COR-L47 (cell line): ENCODE data around the gene HDGFL2.
A peak's percentile ranks its signal among the peaks of the same experiment; 100 is the strongest.

Experiments
- DNase-seq: peaks from one replicate; lab custom pipeline; 2025; lab: John Stamatoyannopoulos, UW

HDGFL2 gene

DNA sequence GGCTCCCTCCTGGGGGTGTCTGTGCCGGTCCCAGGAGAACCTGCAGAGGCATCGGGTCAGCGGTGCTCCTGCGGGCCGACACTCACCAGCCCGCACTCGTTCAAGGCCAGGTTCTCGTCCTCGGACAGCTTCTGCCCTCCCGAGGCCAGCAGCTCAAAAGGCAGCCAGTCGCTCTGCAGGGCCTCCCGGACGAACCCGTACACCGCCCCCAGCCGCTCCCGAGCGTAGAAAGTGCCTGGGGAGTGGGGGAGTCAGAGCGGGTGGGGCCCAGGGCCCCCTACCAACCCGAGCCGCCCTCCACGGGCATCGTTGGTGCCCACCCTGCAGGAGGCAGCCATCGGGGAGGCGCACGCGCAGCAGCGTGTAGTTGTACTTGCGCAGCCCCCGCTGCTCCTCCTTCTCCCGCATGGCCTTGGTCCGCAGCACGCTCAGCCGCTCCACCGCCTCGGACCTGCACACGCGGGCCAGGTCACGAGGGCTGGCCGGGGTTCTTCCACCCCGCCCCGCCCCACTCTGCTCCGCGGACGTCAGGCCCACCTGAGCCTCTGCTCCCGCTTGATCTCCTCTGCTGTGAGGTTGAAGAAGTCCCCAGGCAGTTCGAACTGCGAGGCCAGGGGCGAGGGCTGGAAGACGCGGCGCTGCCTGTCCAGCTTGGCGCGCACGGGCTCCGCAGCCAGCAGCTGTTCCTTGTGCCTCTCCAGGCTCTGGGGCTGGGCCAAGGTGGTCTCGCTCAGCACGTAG is 26.0 kb upstream of the HDGFL2 start:
- DNase-seq, result no peak

DNA sequence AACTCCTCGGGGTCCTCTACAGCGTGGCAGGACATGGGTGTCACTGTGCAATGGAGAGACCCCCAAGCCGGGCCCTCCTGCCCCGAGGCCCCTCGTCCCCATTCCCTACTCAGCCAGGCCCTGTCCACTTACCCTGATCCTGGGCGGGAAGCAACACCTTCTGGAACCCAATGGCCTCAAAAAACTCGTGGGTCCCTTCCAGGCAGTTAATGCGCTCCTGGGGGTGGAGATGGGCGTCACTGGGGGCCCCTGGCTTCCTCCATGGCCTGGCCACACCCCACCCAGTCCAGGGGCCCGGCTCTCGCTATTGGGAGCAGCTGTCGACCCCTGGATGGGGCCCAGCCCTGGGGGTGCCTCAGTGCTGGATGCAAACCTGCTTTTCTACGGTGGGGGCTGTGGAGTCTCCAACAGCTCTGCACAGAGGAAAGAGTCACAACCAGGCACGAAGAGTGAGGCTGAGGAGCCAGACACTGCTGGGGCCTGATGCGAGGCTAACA is 25.3 kb upstream of the HDGFL2 start:
- DNase-seq, result no peak

DNA sequence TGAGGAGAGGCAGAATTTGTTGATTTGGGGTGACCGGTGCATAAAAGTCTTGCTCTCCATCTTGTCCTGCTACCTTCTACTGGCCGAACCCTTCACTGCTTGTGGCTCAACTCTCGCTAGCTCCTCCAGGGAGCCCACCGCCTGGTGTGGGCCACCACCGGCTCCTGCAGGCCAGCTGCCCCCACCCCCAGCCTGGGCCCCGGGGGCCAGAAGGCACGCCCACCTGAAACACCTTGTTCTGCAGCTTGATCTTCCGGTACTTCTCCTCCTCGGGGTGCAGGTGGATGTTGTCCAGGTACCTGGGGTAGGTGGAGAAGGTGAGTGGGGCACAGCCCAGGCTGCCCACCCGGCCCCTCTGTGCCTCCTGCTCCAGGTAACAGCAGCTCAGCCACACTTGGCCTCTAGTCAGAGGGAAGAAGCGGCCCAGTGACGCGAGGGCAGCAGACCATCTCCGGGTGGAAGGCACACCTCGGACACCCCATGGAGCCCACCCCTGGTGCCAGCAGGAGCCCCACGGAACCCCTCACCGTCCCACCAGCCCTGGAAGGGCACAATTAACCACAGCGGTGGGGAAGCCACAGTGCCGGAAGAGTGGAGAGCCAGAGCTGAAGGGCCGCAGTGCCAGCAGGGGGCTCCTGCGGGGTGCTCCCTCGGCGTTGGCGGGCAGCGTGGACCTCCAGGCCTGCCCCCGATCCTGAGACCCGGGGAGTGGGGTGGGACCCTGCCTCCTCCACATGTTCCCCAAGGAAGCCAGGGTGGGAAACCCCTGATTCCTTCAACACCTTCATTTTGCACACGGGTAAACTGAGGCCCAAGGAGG is 24.6 kb upstream of the HDGFL2 start:
- DNase-seq, result no peak

DNA sequence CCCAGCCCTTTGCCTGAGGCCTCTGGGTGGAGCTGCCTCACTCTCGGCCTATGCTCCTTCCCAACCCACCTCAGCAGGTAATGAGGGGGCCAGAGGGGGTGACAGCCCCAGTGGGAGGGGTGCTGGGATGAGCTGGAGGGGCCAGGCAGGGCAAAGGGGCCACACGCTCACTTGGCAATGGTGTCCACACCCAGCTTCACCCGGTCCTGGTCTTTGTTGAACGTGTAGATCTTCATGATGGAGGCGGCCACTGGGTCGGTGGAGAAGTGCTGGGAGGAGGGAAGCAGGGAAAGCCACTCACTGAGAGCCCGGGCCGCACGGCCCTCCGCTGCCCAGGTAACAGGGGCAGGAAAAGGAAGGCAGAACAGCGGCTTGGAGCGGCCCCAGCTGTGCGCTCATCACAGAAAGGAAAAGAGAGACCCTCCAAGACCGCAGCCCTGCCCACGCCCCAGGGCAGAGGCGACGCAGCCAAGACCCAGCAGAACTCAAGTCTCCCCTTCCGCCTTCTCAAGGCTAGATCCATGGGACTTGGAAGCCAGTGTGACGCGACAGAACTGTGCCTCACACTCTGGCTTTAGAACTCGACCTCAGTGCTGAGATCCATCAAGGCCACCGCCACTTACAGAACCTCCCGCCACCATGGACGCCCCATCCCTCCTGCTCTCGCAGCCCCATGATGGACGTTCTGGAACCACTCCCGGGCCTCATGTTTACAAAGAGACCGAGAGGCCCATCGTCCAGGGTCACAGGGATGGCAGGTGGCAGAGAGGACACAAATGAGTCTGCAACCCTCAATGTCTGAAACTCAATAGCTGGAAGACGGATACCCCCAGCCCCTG is 23.7 kb upstream of the HDGFL2 start:
- no peak for DNase-seq

DNA sequence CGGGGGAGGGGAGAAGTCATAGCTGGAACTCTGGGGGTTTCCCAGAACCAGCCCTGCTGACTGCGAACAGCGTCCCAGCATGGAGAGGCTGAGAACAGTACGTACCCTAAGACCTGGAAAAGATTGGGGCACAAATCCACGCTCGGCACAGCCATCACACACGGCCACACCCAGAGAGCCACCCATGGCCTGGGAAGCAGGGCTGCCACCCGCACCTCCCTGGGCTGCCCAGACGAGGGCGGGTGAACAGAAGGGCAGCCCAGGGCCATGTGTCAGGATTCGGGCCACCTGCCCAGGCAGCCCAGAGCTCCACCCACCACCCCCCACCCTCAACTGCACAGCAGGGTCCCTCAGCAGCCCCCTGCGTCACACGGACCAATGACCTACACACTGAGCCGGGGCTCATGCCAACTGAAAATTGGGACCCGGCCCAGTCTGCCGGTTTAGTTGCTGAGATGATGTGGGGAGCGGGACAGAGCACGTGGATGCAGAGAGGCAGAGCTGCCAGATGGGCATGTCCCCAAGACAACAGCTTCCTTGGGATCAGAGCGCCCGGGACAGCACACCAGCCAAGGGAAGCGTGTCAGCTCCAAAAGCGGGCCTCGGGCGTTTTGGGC is 23.0 kb upstream of the HDGFL2 start:
- DNase-seq, result no peak

DNA sequence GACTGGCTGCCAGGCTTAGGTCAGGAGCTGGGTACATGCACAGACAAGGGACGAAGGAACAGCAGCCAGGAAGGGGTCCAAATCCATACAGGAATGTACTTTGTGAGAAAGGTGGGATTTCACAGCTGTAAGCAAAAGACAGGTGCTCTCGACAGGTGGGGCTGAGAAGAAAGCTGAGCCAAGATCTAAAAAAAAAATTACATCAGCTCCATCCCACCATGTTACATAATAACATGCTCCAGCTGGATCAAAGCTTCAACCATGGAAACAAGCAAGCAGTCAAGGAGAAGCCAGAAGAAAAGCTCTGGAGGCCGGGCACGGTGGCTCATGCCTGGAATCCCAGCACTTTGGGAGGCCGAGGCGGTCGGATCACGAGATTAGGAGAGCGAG is 22.5 kb upstream of the HDGFL2 start:
- DNase-seq, result no peak

DNA sequence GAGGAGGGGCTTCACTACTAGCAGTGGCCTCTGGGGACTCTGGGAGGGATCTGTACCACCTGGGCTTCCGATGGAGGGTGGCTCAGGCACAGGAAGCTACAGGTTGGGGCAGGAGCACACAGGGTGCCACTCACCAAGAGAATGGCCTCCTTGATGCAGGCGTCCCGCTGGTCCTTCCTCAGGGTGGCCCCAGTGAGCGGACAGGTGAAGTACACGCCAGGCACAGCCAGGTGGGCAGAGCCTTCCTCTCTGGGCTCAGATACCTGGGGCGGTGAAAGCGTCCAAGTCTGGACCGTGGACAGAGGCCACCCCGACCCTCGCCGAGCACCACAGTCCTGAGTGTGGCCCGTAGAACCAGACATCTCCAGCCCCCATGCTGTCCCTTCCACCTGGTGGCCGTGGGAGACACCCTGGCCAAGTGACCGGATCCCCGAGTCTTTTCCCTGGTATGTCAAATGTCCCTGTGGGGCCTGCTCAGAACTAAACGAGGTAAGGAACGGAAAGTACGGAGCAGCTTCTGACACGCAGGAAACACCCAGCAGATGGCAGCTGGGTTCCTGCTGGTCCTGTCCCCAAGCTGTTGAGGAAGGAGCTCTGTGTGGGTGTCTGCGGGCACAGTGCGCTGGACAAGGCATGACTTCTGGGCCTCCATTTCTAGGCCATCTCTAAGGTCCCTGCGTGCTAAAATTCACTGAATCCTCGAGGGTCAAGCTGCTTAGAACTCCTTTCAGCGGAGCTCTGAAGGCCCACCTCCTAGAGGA is 19.7 kb upstream of the HDGFL2 start:
- DNase-seq, result no peak

DNA sequence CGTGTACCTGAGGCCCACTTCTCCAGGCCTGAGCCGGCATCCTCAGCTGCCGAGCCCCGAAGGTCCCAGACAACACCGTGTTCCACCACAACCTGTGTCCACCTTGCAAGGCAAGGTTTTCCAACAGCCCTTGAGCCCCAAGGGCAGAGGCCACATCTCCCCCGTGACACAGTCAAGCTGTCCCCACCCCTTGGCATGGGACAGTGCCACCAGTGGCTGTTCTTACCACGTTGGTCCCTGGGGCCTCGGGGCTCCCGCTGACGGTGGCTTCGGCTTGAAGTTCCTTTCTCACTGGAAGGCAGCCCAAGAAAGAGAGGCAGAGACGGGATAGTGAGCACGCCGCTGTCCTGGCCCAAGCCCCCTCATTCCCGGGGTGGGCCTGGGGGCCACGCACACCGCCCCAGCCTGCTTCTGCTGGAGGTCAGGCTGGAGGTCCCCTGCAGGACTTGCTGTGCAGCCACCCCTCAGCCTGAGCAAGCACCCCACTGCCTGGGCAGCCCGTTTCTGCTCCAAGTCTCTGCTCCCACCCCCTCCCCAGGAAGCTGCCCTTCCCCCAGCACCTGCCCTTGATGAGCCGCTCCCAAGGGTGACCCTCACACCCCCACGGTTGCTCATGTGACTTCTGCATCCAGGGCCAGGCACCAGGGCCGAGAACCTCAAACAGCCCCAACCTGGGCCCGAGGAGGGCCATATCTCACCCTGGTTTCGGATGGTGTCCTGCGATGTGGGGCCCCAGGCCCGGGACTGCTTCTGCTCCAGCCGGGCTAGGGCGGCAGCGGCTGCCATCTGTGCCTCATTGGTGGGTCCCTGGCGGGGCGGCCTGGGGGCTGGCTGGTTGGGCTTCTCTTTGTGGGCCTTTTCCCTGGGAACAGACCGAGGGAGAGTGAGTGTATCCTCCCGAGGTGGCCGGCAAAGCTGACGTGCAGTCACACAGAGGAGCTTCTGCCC is 18.6 kb upstream of the HDGFL2 start:
- DNase-seq, result no peak

DNA sequence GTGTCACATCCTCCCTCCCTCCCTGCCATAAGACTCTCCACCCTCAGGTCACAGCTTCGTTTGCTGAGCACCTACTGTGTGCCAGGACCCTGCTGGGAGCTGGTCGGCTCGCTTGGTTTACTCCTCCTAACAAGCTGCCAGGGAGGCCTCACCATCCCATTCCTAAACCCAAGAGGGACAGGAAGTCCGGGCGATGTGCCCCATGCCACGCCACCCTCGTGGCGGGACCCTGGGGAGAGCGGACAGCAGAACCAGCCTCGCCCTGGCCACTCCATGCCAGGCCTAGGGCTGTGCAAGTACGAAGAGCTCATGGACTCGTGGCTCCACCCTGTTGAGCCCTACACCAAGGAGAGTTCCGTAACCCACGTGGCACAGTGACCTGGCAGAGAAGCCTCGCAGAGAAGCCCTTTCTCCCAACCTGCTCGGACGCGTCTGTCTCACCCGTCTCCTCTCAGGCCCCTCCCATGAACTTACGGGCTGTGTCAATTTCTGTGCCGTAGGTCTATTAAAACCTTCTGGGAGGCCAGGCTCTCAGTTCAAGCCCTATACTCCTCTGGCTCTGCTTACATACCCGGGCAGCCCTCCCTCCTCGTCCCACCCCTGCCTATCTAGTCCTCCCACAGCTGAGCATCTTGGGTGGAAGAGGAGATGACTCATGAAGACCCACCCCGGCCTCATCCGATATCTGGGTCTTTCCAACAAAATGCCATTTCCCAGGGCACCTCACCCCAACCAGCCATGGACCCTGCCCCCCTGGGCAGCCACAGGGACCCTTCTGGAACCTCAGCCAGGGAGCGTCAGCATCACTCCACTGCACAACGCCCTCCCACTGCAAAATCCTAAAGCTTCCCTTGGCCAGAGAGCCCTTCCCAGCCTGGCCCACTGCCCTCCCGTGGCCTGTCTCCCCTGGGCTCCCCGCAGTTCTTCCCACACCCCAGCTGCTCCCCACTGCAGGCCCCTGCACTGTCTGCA is 17.1 kb upstream of the HDGFL2 start:
- DNase-seq, result no peak

DNA sequence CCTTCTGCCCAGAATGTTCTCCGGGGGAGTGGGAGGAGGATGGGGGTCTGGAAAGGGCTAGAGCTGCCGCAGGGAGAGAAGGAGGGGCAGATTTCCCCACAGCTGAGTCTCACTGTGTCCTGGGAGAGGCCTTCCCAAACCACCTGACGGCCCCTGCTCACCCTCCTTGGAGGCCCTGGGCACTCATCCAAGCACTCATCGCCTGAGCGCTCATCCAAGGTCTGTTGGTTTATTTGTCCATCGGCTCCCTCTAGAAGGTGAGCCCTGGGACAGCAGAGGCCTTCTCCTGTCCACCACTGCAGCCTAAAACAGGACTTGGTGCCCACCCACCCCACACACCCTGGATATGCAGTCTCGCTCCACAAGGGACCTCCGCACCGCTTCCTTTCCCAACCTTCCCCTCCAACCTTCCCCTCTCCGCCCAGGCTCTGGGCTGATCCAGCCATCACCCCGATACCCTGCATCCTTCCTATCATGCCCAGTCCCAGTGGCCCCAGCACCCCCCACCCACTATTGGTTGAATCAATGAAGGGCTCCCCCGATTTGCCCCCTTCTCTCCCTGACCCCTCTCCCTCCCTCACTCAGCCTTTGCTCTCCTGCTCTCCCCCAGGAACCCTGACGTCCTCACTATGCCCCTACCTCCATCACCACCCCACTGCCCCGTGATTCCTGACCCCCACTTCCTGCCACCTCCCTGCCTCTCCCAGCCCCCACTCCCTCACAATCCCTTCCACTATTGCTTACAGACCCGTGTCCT is 16.2 kb upstream of the HDGFL2 start:
- DNase-seq, result peak; percentile 17

DNA sequence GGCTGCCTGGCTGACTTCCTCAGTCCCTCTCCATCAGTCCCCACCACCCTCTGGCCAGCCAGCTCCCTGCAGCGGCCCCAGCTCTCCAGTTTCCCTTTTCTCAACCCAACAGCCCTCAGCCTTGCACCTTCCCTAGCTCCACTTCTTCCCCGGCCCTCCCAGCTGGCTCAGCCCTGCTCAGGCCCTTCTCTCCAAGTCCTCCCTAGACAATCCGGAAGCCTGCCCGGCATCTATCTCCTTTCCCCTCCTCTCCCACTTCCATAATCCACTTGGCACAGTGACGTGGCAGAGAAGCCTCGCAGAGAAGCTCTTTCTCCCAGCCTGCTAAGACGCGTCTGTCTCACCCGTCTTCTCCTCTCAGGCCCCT is 15.6 kb upstream of the HDGFL2 start:
- DNase-seq, result no peak

DNA sequence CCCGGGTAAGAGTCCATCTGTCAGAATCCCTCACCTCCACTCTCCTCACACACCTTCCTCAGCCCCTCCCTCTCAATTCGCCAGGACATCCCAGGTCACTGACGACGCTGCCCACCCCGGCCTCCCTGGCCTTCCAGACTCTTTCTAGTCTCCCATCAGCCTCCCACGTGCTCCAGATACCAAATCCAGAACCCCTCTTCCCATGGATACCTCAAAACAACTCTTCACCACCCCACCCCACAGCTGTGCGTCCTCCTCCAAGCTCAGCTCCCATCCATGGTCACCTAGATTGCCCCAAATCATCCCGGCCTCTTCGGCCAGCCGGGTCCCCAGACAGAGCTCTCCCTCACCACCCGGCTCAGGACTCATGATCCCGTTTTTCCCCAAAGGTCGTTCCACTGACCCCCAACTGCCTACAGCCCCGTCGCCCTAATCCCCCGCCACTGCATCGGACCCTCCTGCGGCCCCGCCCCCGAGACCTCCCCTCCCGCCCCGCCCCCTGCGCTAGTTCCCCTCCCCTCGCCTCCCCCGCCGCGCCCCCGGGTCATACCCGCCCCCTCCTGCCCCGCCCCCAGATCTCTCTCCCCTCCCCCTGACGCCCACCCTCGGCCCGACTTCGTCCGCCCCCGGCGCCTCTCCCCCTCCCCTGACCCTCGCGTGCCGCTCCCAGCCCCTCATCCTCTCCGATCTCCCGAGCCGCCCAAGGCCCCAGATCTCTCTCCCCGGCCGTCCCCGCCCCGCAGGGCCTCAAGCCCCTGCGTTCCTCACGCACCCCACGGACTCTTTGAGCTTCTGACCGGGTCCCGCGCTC is 15.0 kb upstream of the HDGFL2 start:
- DNase-seq, result peak; percentile 17

DNA sequence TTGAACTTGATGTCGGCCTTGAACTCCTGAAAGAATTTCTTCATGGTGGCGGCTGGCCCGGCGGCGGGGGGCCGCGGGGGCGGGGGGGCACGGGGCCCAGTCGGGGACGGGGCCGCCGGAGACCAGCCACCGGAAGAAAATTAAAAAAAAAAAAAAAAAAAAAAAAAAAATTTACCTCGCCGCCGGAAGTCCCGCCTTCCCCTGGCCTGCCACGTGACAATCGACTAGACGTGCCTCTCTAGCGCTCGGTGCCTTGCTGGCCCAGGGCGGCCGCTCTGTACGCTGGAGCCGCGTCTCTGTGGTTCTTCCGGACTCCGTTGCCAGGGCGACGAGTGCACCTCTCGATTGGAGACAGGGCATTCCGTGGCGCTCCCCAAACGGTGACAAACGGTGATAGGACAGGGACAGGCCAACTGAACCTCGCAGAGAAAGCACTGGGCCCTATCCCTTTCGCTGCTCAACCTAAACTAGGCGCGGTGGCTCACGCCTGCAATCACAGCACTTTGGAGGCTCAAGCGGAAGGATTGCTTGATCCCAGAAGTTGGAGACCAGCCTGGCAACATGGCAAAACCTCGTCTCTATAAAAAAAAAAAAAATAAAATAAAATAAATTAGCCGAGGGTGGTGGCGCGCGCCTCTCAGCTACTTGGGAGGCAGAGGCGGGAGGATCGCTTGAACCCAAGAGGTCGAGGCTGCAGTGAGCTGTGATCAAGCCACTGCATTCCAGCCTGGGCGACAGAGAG is 14.3 kb upstream of the HDGFL2 start, which contains the start of gene UBXN6:
TSS of gene UBXN6 (minus strand) at position 141 of the 742 bp plus-strand sequence. CDS start at position 44, 97 bp downstream.
- peak; percentile 98 for DNase-seq

DNA sequence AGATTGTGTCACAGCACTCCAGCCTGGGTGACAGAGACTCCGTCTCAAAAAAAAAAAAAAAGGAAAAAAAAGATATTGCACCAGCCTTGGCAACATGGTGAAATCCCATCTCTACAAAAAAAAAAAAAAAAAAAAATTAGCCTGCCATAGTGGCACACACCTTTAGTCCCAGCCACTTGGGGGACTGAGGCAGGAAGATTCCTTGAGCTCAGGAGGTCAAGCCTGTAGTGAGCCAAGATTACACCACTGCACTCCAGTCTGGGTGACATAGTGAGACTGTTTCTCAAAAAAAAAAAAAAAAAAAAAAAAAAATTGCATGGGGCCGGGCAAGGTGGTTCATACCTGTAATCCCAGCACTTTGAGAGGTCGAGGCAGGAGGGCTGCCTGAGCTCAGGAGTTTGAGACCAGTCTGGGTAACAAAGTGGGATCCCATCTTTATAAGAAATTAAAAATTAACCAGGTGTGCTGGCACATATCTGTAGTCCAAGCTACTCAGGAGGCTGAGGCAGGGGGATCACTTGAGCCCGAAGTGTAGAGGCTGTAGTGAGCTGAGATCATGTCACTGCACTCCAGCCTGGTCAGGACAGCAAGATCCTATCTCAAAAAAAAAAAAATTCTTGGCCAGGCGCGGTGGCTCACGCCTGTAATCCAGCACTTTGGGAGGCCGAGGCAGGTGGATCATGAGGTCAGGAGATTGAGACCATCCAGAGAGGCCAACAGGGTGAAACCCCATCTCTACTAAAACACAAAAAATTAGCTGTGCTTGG is 7.1 kb upstream of the HDGFL2 start:
- DNase-seq, result no peak

DNA sequence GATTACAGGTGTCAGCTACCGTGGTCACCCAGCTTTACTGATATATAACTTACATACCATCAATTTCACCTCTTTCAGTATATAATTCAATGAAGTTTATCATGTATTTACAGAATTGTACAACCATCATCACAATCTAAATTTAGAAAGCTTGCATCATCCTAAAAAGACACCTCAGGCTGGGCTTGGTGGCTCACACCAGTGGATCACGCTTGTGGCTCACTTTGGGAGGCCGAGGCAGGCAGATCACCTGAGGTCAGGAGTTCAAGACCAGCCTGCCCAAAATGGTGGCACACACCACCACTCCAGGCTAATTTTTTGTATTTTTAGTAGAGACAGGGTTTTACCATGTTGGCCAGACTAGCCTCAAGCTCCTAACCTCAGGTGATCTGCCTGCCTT is 4.3 kb upstream of the HDGFL2 start:
- DNase-seq, result no peak
